Heart right ventricle (tissue), 16 donors: ENCODE data around the gene DDX39A. TPM values are rescaled to one million over a fixed set of nuclear protein-coding genes. Genes with fewer than 3 reads are reported as not detected.

Experiments used
- ATAC-seq, 8 donors: fragments of 200-7000 bp; cut with Tn5 transposase; one replicate each; pipeline ENCODE4 v1.9.1; 2020; ENCODE audit warnings: mild to moderate bottlenecking in 8 of 8, moderate library complexity in 8 of 8, moderate number of reproducible peaks in 1 of 8
- DNase-seq, 2 donors: peaks; one replicate each; pipeline ENCODE4 v3.0.0-alpha.2; 2020
- H3K27ac ChIP-seq, 10 donors: fragments of 200-600 bp; sonication (generic) in 2 of 10; one replicate each; pipeline versions ENCODE4 v1.5.0 to v1.8.0; 2020 to 2022; ENCODE audit warnings: mild to moderate bottlenecking in 3 of 10
- H3K27me3 ChIP-seq, 7 donors: fragments of 200-600 bp; one replicate each; pipeline ENCODE4 v1.8.0; 2021 to 2022; ENCODE audit warnings: mild to moderate bottlenecking in 2 of 7
- H3K36me3 ChIP-seq, 9 donors: fragments of 200-600 bp; sonication (generic) in 1 of 9; one replicate each; pipeline versions ENCODE4 v1.5.0 to v1.8.0; 2020 to 2022; ENCODE audit warnings: mild to moderate bottlenecking in 2 of 9
- H3K4me1 ChIP-seq, 9 donors: fragments of 200-600 bp; sonication (generic) in 1 of 9; one replicate each; pipeline versions ENCODE4 v1.5.0 to v1.8.0; 2020 to 2022; ENCODE audit warnings: mild to moderate bottlenecking in 4 of 9
- H3K4me3 ChIP-seq, 10 donors: fragments of 200-600 bp; sonication (generic) in 2 of 10; one replicate each; pipeline versions ENCODE4 v1.5.0 to v1.8.0; 2020 to 2022; ENCODE audit warnings: mild to moderate bottlenecking in 7 of 10, moderate library complexity in 2 of 10
- H3K9me3 ChIP-seq, 11 donors: fragments of 200-600 bp in 10 of 11; sonication (generic) in 2 of 11; one replicate each; pipeline versions ENCODE4 v1.5.0 to v1.8.0; 2013 to 2022; ENCODE audit warnings: mild to moderate bottlenecking in 2 of 11, control low read depth in 1 of 11, moderate library complexity in 1 of 11
- CTCF ChIP-seq, 9 donors: fragments of 200-600 bp; sonication (generic) in 2 of 9; IDR thresholded peaks; one replicate each; pipeline versions ENCODE4 v1.5.0 to v1.8.0; 2021 to 2022; ENCODE audit warnings: antibody characterized with exemption in 9 of 9, mild to moderate bottlenecking in 5 of 9, moderate library complexity in 1 of 9
- WGBS, 2 donors: extraction: QIAGEN DNeasy Blood & Tissue Kit; methylation state at CpG; one replicate each; pipeline ENCODE4 v1.1.7; 2013; ENCODE audit warnings: inconsistent platforms in 1 of 2; 5-methylcytosine and 5-hydroxymethylcytosine counted together
- intact Hi-C, 10 donors: fragments of 100-400 bp; cut with DNase I; formaldehyde crosslinking; loops; one replicate each; pipeline versions ENCODE4 v1.11.1 to v1.14.2; 2022
- polyA plus RNA-seq, 2 donors: library from polyadenylated mRNA; stranded (reverse); fragments of 200-250 nt; gene quantifications; one replicate each; pipeline ENCODE4 v1.2.3, GENCODE V29; 2013
- total RNA-seq, 10 donors: library from RNA; stranded (reverse); fragmentation: NEBNext Ultra II Directional in 3 of 10; extraction: Animal tissue kit (Norgen Biotek cat#: 25700) in 3 of 10; gene quantifications; one replicate each; pipeline versions ENCODE4 v1.2.1 to v1.2.4, GENCODE V29; 2021 to 2023
- donor health status: Arrhythmogenic right ventricular cardiomyopathy.
- donor health status: ischemic (EF 13 %, LVEDD 7.1; RV severe dilation, severe dysfunction).
- donor health status: healthy with polysubstance abuse.
- donor health status: DM: no; HTN: yes; CAD: no.
- donor health status: DM: no; HTN: no; CAD: no.
- donor health status: ischemic (EF 25% LVEDD 6.9; RV normal size, moderate dysfunction).
- donor health status: ischemic (EF 25% LVEDD 5.7; RV mildly dilated, moderate dysfunction).
- donor health status: healthy.
- donor health status: DM: yes; HTN: yes; CAD: no.
- donor health status: Ischemic cardiomyopathy.
- donor health status: ischemic (EF 35%, LVEDD 5.7; RV mildly dilated, moderate dysfunction).
- donor health status: nonischemic (EF 11% LVEDD 7.7; RV severe dilation, severe dysfunction).
- donor health status: DM: yes; HTN: yes; CAD: no.
- donor health status: PGD.
- donor health status: ischemic (EF 29% LVEDD 5.4; RV normal size, mild dysfunction).
- donor health status: nonischemic (EF 23%, LVEDD 6.1; RV moderate dilation, normal function).

Gene DDX39A
- total and polyA plus RNA-seq, 12 donors: 15.4 to 110 (median 24.3) TPM

DNA sequence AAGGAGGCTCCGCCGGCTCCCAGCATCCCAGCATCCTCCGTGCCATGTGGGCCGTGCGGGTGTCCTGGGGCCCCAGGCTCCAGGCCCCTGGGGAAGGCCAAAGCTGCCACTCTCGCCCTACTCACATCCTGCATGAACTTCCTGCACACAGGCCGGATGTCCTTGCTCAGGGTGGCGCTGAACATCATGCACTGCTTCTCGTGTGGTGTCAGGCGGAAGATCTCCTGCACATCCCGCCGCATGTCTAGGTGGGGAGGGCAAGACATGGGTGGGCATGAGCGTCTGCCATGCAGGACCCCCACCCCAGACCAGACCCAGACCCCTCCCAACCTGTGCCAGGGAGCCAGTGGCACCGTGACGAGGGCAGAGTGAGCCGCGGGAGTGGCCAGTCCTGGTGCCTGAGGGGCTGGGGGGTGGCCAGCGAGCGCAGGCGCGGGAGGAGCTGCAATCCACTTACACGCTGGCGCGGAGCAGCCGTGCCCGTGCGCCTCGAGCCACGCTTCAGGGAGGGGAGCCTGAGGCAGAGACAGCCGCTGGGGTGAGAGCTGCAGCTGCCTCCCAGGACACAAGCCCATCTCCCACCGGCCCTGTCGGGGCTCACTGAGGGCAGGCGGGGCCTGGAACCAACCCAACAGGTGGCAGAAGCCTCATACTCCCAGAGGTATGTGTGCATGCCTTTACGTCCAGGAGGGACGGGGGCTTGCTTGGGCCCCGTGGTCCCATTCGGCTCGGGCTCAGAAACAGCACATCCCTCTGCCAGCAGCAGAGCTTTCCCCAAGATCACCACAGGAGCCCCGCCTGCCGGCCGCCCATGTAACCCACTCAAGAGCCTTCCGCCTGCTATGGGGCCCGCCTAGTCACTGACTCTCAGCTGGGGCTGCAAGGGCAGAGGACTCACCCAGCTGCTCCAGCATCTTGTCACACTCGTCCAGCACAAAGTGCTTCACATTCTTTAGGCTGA lies 8.8 kb downstream of the DDX39A start:
- DNase-seq: no peak
- Histone ChIP-seq H3K4me1 (peaks cover 4 to 43% (median 26%) of the 10 kb centered on the region in 9 donors), H3K27ac (peak overlapping the region in 1 of 10 donors; percentile 53), H3K27me3 (no peaks in the 10 kb centered on the region), H3K9me3 (no peaks in the 10 kb centered on the region), H3K4me3 (no peak overlapping the region), H3K36me3 (peaks cover 4 to 88% (median 62%) of the 10 kb centered on the region in 9 donors)
- no peak for TF ChIP-seq CTCF (IDR thresholded peaks at IDR 0.05)
- no peak for ATAC-seq
- intact Hi-C loops: loop anchor here in 2 of 10 donors (10.0 kb wide), 1 partner anchor 266 kb away; no protein-coding TSS in a partner anchor
- 90 to 93% methylated on average over 44 of the region's 44 CpGs for WGBS, 2 donors

DNA sequence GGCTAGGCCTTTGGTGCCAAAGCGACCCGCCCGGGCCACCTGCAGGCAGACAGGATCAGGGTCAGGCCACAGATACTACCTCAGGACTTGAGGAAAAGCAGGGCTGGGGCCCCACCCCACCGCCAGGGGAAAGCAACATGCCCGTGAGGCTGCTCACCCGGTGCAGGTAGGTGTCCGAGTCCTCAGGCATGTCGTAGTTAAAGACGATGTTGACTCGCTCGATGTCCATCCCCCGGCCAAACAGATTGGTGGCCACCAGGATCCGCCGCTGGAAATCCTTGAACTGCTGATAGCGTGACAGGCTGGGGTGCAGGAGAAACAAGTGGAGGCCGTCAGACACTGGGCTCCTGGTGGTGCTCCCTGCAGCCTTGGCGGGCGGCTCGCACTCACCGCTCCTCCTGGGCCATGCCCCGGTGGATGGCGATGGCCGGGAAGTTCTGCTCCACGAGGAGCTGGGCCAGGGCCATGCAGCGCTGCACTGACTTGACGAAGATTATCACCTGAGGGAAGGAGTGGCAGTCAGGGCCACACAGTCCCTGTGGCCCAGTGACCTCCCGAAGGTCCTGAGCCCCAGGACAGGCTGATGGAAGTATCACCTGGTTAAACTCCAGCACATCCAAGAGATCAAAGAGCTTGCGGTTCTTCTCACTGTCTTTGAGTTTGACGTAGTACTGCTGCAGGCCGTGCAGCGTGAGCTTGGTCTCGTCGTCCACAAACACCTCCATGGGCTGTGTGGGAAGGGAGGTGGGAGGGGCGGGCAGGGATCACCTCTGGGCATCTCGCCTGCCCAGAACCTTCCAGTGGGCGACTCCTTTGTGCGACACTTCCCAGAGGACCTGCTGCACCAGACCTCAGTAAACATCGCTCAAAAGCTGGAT lies 9.8 kb downstream of the DDX39A start:
- Histone ChIP-seq H3K27me3 (no peaks in the 10 kb centered on the region), H3K9me3 (no peaks in the 10 kb centered on the region), H3K36me3 (peaks cover 4 to 93% (median 71%) of the 10 kb centered on the region in 9 donors), H3K27ac (no peak overlapping the region), H3K4me1 (peaks cover 4 to 36% (median 24%) of the 10 kb centered on the region in 9 donors), H3K4me3 (no peak overlapping the region)
- no peak for TF ChIP-seq CTCF (IDR thresholded peaks at IDR 0.05)
- DNase-seq: no peak
- WGBS, 2 donors: 90 to 91% methylated on average over 38 of the region's 38 CpGs
- no peak for ATAC-seq
- intact Hi-C loops: loop anchor here in 7 of 10 donors (5.0 to 10.0 kb wide), 5 partner anchors 47 to 265 kb away; partner anchors contain the start of gene ADGRL1 (in 1 of the 7)

DNA sequence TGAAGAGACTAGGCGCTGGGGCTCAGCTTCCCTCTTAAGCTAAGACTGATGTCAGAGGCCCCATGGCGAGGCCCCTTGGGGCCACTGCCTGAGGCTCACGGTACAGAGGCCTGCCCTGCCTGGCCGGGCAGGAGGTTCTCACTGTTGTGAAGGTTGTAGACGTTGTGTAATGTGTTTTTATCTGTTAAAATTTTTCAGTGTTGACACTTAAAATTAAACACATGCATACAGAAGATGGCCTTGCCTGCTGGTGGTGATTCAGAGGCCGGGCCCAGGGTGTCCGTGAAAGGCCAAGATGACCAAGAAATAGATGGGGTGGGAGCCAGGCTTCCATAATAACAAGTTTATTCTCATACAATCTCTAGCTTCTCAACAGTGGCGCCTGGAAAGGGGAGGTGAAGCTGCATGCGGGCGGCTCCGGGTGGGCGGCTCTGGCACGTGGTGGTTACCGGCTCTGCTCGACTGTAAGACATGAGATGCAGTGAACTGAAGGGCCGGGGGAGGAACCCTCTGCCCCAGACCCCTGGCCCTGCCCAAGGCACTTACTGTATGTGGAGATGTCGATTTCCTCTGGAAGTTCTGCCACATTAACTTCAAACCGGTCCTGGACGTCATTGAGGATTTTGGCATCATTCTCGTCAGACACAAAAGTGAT lies 10.5 kb downstream of the DDX39A start:
- Histone ChIP-seq H3K4me3 (no peak overlapping the region), H3K27me3 (no peaks in the 10 kb centered on the region), H3K36me3 (peaks cover 4 to 96% (median 77%) of the 10 kb centered on the region in 9 donors), H3K4me1 (peaks cover 4 to 29% (median 19%) of the 10 kb centered on the region in 9 donors), H3K27ac (no peak overlapping the region), H3K9me3 (no peaks in the 10 kb centered on the region)
- no peak for TF ChIP-seq CTCF (IDR thresholded peaks at IDR 0.05)
- ATAC-seq (no peak), DNase-seq (no peak)
- intact Hi-C loops: loop anchor here in 7 of 10 donors (5.0 to 10.0 kb wide), 5 partner anchors 46 to 264 kb away; partner anchors contain the start of gene ADGRL1 (in 1 of the 7)
- 80 to 83% methylated on average over 20 of the region's 20 CpGs for WGBS, 2 donors
